CD4-positive, alpha-beta memory T cell (primary cell): ENCODE results near the gene SLC35E2B. TPM values are rescaled to one million over a fixed set of nuclear protein-coding genes. Genes with fewer than 3 reads are reported as not detected.
"Not testable (repeated sequence)": the region's sequence is repeated elsewhere in the genome, so short reads cannot be mapped to it uniquely, and the experiment has no call there.

Source experiments
- CTCF ChIA-PET: fragments of 350-600 bp; sonication (Branson Sonifier 250); formaldehyde crosslinking; loops from one replicate; lab custom pipeline; 2021; ENCODE audit warnings: inconsistent platforms; ENCODE audit not compliant: partially characterized antibody; lab: Charles Lee
- POLR2A ChIA-PET: fragments of 350-600 bp; sonication (Branson Sonifier 250); formaldehyde crosslinking; loops from one replicate; lab custom pipeline; 2021; ENCODE audit not compliant: partially characterized antibody; lab: Charles Lee
- DNase-seq, 5 donors: peaks; one replicate each; pipeline versions ENCODE4 v3.0.0 to v3.0.0-alpha.2; 2020 to 2022; ENCODE audit warnings: mixed read lengths in 1 of 5
- H3K27ac ChIP-seq: one replicate; pipeline ENCODE4 v1.7.0; 2013; ENCODE audit warnings: low read depth, low read length
- H3K27me3 ChIP-seq: 2 replicates; pipeline ENCODE4 v1.7.0; 2013; ENCODE audit warnings: mild to moderate bottlenecking, low read length, moderate library complexity; ENCODE audit not compliant: insufficient read depth
- H3K36me3 ChIP-seq: 2 replicates; pipeline ENCODE4 v1.7.0; 2013; ENCODE audit warnings: mild to moderate bottlenecking, low read length, moderate library complexity; ENCODE audit not compliant: insufficient read depth
- H3K4me1 ChIP-seq: 2 replicates; pipeline ENCODE4 v1.7.0; 2013; ENCODE audit warnings: mild to moderate bottlenecking, low read length, moderate library complexity; ENCODE audit not compliant: insufficient read depth
- H3K4me3 ChIP-seq, 2 donors: one replicate each; pipeline ENCODE4 v1.7.0; 2013; ENCODE audit warnings: low read length in 2 of 2, mild to moderate bottlenecking in 1 of 2
- H3K9me3 ChIP-seq, 2 donors: one replicate each; pipeline ENCODE4 v1.7.0; 2013; ENCODE audit warnings: low read length in 2 of 2, control low read depth in 1 of 2; ENCODE audit not compliant: control insufficient read depth in 1 of 2
- H3K27ac Mint-ChIP-seq, 7 donors: one replicate each; pipeline ENCODE4 v1.8.0; 2020 to 2021; ENCODE audit warnings: mixed read lengths in 7 of 7, mild to moderate bottlenecking in 6 of 7, inconsistent platforms in 3 of 7, moderate library complexity in 3 of 7
- H3K27me3 Mint-ChIP-seq, 2 donors: one replicate each; pipeline ENCODE4 v1.8.0; 2020 to 2021; ENCODE audit warnings: mixed read lengths in 2 of 2
- H3K36me3 Mint-ChIP-seq, 2 donors: one replicate each; pipeline ENCODE4 v1.8.0; 2020 to 2021; ENCODE audit warnings: mixed read lengths in 2 of 2, inconsistent platforms in 1 of 2, mild to moderate bottlenecking in 1 of 2
- H3K4me1 Mint-ChIP-seq, 4 donors: one replicate each; pipeline ENCODE4 v1.8.0; 2020 to 2021; ENCODE audit warnings: mixed read lengths in 4 of 4, mild to moderate bottlenecking in 1 of 4
- H3K4me3 Mint-ChIP-seq, 8 donors: one replicate each; pipeline ENCODE4 v1.8.0; 2020 to 2021; ENCODE audit warnings: mixed read lengths in 8 of 8, mild to moderate bottlenecking in 7 of 8, moderate library complexity in 6 of 8, inconsistent platforms in 3 of 8
- H3K9me3 Mint-ChIP-seq, 8 donors: one replicate each; pipeline ENCODE4 v1.8.0; 2020 to 2021; ENCODE audit warnings: mixed read lengths in 8 of 8, mild to moderate bottlenecking in 5 of 8, inconsistent platforms in 3 of 8, moderate library complexity in 1 of 8
- intact Hi-C: fragments of 100-400 bp; cut with micrococcal nuclease; formaldehyde crosslinking; loops from one replicate; pipeline ENCODE4 v1.15.1; 2023
- polyA plus RNA-seq, 2 donors: library from polyadenylated mRNA; unstranded; fragments of 300-500 nt; fragmentation: Illumina TruSeq; gene quantifications; one replicate each; pipeline ENCODE4 v1.2.3, GENCODE V29; 2021
- total RNA-seq, 2 experiments: library from RNA; stranded (reverse); gene quantifications; one replicate each; pipeline ENCODE4 v1.2.3, GENCODE V29; 2021

Gene SLC35E2B
- 100 to 1,000 TPM; 123 to 130 TPM for total RNA-seq
- polyA plus RNA-seq, result 10 to 100 TPM; 29.4 to 48.7 TPM

GRCh38 chr1:1692714-1693647 lies at the start of gene SLC35E2B:
SLC35E2B (minus strand) TSS chr1:1692795; CDS start chr1:1676699, 16,096 bp downstream.
- POLR2A ChIA-PET, result interaction anchor here (0.6 to 0.7 kb wide), 2 partner anchors 63 to 87 kb away, joined by 3 to 6 read pairs; no protein-coding TSS in a partner anchor
- peak within 1 kb of the TSS; percentile 48 to 97 (median 91) for H3K27ac Mint-ChIP-seq
- H3K27me3 ChIP-seq, H3K27me3 Mint-ChIP-seq, CTCF ChIA-PET, H3K36me3 ChIP-seq, H3K4me1 ChIP-seq, H3K9me3 ChIP-seq, H3K36me3 Mint-ChIP-seq, H3K9me3 Mint-ChIP-seq: not testable (repeated sequence)
- intact Hi-C loops, result loop anchor here (10.0 kb wide), 1 partner anchor 52 kb away; no protein-coding TSS in a partner anchor
- H3K4me1 Mint-ChIP-seq, result peaks cover 9 to 31% (median 14%) of the 10 kb centered on the region in 4 donors
- DNase-seq, result peak; percentile 96 to 98 (median 96)
- Histone ChIP-seq H3K4me3 (peak within 1 kb of the TSS in 1 of 2 donors; percentile 45), H3K27ac (peak within 1 kb of the TSS; percentile 76)
- H3K4me3 Mint-ChIP-seq, result peak within 1 kb of the TSS; percentile 69 to 90 (median 81)

GRCh38 chr1:1741013-1741412 lies 48.4 kb upstream of the SLC35E2B start:
- H3K9me3 ChIP-seq, H3K4me3 Mint-ChIP-seq, CTCF ChIA-PET, POLR2A ChIA-PET, H3K27ac ChIP-seq, H3K4me3 ChIP-seq, H3K36me3 ChIP-seq, H3K27ac Mint-ChIP-seq, H3K4me1 ChIP-seq, DNase-seq, H3K9me3 Mint-ChIP-seq, H3K27me3 ChIP-seq, H3K27me3 Mint-ChIP-seq, H3K36me3 Mint-ChIP-seq: not testable (repeated sequence)
- peaks cover 1 to 14% (median 9%) of the 10 kb centered on the region in 4 donors for H3K4me1 Mint-ChIP-seq
- intact Hi-C loops, result loop anchor here (10.0 kb wide), 1 partner anchor 46 kb away; the partner anchor contains the start of gene SLC35E2B

GRCh38 chr1:1738799-1739337 lies 46.3 kb upstream of the SLC35E2B start:
- POLR2A ChIA-PET, H3K27ac ChIP-seq, H3K4me1 ChIP-seq, H3K4me3 Mint-ChIP-seq, H3K27me3 ChIP-seq, H3K27ac Mint-ChIP-seq, H3K9me3 Mint-ChIP-seq, H3K4me3 ChIP-seq, H3K9me3 ChIP-seq, intact Hi-C loops, H3K36me3 ChIP-seq, DNase-seq, H3K27me3 Mint-ChIP-seq, CTCF ChIA-PET: not testable (repeated sequence)
- peaks cover 2 to 15% (median 9%) of the 10 kb centered on the region in 4 donors for H3K4me1 Mint-ChIP-seq
- peaks cover 9 to 10% of the 10 kb centered on the region in 2 donors for H3K36me3 Mint-ChIP-seq

- H3K4me1 ChIP-seq, intact Hi-C loops, H3K27me3 ChIP-seq, POLR2A ChIA-PET, H3K36me3 ChIP-seq, H3K9me3 ChIP-seq, H3K9me3 Mint-ChIP-seq, H3K4me3 ChIP-seq, H3K27ac ChIP-seq, DNase-seq, CTCF ChIA-PET, H3K27me3 Mint-ChIP-seq, H3K4me3 Mint-ChIP-seq: not testable (repeated sequence)
- Mint-ChIP-seq H3K4me1 (peaks cover 2 to 10% (median 8%) of the 10 kb centered on the region in 4 donors), H3K36me3 (peaks cover 9 to 12% of the 10 kb centered on the region in 2 donors), H3K27ac (peak overlapping the region in 3 of 7 donors; percentile 10 to 80 (median 77))
Observed at GRCh38 chr1:1737675-1738590, 45.3 kb upstream of the SLC35E2B start.

- peaks cover 15 to 20% of the 10 kb centered on the region in 2 donors for H3K36me3 Mint-ChIP-seq
- H3K4me1 ChIP-seq, result peaks cover 24% of the 10 kb centered on the region
- intact Hi-C loops, result no loop called here
- no peaks in the 10 kb centered on the region for H3K27me3 ChIP-seq
- no peaks in the 10 kb centered on the region for H3K27me3 Mint-ChIP-seq
- DNase-seq, result no peak
- POLR2A ChIA-PET, result no interaction called here
- no peaks in the 10 kb centered on the region for H3K9me3 Mint-ChIP-seq
- no peaks in the 10 kb centered on the region for H3K9me3 ChIP-seq
- H3K27ac ChIP-seq, result no peak overlapping the region
- peaks cover 8% of the 10 kb centered on the region for H3K36me3 ChIP-seq
- H3K27ac Mint-ChIP-seq, result peak overlapping the region in 2 of 7 donors; percentile 13 to 83
- peaks cover 7 to 25% (median 12%) of the 10 kb centered on the region in 4 donors for H3K4me1 Mint-ChIP-seq
- CTCF ChIA-PET, result interaction anchor here (0.9 kb wide), 1 partner anchor 14 kb away, joined by 3 read pairs; no protein-coding TSS in a partner anchor
- no peak overlapping the region for H3K4me3 ChIP-seq
- no peak overlapping the region for H3K4me3 Mint-ChIP-seq
Observed at GRCh38 chr1:1732381-1732780, 39.8 kb upstream of the SLC35E2B start.

- Histone ChIP-seq H3K27me3 (no peaks in the 10 kb centered on the region), H3K9me3 (no peaks in the 10 kb centered on the region), H3K27ac (no peak overlapping the region), H3K4me1 (peaks cover 31% of the 10 kb centered on the region), H3K36me3 (peaks cover 8% of the 10 kb centered on the region), H3K4me3 (no peak overlapping the region)
- peak overlapping the region in 4 of 7 donors; percentile 42 to 70 (median 45) for H3K27ac Mint-ChIP-seq
- intact Hi-C loops, result no loop called here
- POLR2A ChIA-PET, result no interaction called here
- no peak for DNase-seq
- H3K9me3 Mint-ChIP-seq, result no peaks in the 10 kb centered on the region
- peaks cover 15 to 19% of the 10 kb centered on the region in 2 donors for H3K36me3 Mint-ChIP-seq
- no peak overlapping the region for H3K4me3 Mint-ChIP-seq
- CTCF ChIA-PET, result no interaction called here
- peaks cover 8 to 29% (median 15%) of the 10 kb centered on the region in 4 donors for H3K4me1 Mint-ChIP-seq
- no peaks in the 10 kb centered on the region for H3K27me3 Mint-ChIP-seq
Observed at GRCh38 chr1:1730870-1731269, 38.3 kb upstream of the SLC35E2B start.
